Measurements from ENCODE around the gene NRAP. TPM values are rescaled to one million over a fixed set of nuclear protein-coding genes. Genes with fewer than 3 reads are reported as not detected.

Gene NRAP
- total RNA-seq, 1 donor from 2014 or later: not detected

DNA sequence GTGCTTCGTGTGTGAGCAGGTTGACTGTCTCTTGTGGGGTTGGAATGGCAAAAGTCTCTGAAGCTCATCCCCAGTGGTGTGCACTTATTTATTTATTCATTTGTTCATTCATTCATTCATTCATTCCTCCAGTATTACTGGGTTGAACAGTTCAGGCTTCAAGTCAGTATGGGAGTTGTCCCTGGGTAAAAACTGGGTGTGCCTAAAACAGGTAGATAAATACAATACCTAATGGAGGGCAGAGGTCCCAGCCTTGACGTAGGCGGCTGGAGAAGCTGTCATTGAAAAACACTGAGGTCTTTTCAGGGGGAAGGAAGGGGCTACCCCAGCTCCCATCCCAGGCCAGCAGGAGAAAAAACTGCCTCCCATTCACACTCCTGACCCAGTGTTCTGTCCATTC is 26.9 kb upstream of the NRAP start:
- H3K4me3 Mint-ChIP-seq (ENCODE audit: unreplicated experiment): no peak overlapping the region
- H3K27ac Mint-ChIP-seq (ENCODE audit: unreplicated experiment): no peak overlapping the region
- peaks cover 3% of the 10 kb centered on the region for H3K27me3 Mint-ChIP-seq (ENCODE audit: unreplicated experiment)
- no peaks in the 10 kb centered on the region for H3K4me1 Mint-ChIP-seq (ENCODE audit: unreplicated experiment)
- no peak for DNase-seq (ENCODE audit: low spot score)
- H3K9me3 Mint-ChIP-seq (ENCODE audit: unreplicated experiment): no peaks in the 10 kb centered on the region
- peaks cover 18% of the 10 kb centered on the region for H3K36me3 Mint-ChIP-seq (ENCODE audit: low read depth, unreplicated experiment)
- no peak for TF ChIP-seq CTCF (IDR thresholded peaks at IDR 0.05; ENCODE audit: unreplicated experiment)

DNA sequence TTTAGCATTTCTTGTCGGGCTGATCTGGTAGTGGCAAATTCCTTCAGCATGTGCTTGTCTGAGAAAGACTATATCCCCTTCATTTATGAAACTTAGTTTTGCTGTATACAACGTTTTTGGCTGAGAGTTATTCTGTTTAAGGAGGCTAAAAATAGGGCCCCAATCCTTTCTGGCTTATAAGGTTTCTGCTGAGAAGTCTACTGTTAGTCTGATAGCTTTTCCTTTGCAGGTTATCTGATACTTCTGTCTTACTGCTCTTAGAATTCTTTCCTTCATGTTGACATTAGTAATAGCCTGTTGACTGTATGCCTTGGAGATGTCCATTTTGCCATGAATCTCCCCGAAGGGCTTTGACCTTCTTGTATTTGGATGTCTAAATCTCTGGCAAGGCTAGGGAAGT is 25.7 kb upstream of the NRAP start:
- peaks cover 3% of the 10 kb centered on the region for H3K27me3 Mint-ChIP-seq (ENCODE audit: unreplicated experiment)
- no peak overlapping the region for H3K27ac Mint-ChIP-seq (ENCODE audit: unreplicated experiment)
- no peak for TF ChIP-seq CTCF (IDR thresholded peaks at IDR 0.05; ENCODE audit: unreplicated experiment)
- no peak for DNase-seq (ENCODE audit: low spot score)
- H3K4me1 Mint-ChIP-seq (ENCODE audit: unreplicated experiment): no peaks in the 10 kb centered on the region
- peaks cover 18% of the 10 kb centered on the region for H3K36me3 Mint-ChIP-seq (ENCODE audit: low read depth, unreplicated experiment)
- H3K9me3 Mint-ChIP-seq (ENCODE audit: unreplicated experiment): no peaks in the 10 kb centered on the region
- no peak overlapping the region for H3K4me3 Mint-ChIP-seq (ENCODE audit: unreplicated experiment)

DNA sequence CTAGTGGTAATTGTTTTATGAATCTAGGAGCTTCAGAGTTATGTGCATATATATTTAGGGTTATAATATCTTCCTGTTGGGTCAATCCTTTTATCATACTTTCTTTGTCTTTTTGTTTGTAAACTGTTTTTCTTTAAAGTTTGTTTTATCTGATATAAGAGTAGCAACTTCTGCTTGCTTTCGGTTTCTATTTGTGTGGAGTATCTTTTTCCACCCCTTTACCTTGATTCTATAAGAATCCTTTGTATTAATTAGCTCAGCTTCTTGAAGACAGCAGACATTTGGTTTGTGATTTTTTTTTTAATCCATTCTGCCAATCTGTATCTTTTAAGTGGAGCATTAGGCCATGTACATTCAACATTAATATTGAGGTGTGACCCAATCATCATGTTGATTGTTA is 25.2 kb upstream of the NRAP start:
- no peak for TF ChIP-seq CTCF (IDR thresholded peaks at IDR 0.05; ENCODE audit: unreplicated experiment)
- no peaks in the 10 kb centered on the region for H3K4me1 Mint-ChIP-seq (ENCODE audit: unreplicated experiment)
- H3K27ac Mint-ChIP-seq (ENCODE audit: unreplicated experiment): no peak overlapping the region
- H3K9me3 Mint-ChIP-seq (ENCODE audit: unreplicated experiment): no peaks in the 10 kb centered on the region
- peaks cover 3% of the 10 kb centered on the region for H3K27me3 Mint-ChIP-seq (ENCODE audit: unreplicated experiment)
- no peak for DNase-seq (ENCODE audit: low spot score)
- peaks cover 18% of the 10 kb centered on the region for H3K36me3 Mint-ChIP-seq (ENCODE audit: low read depth, unreplicated experiment)
- no peak overlapping the region for H3K4me3 Mint-ChIP-seq (ENCODE audit: unreplicated experiment)

DNA sequence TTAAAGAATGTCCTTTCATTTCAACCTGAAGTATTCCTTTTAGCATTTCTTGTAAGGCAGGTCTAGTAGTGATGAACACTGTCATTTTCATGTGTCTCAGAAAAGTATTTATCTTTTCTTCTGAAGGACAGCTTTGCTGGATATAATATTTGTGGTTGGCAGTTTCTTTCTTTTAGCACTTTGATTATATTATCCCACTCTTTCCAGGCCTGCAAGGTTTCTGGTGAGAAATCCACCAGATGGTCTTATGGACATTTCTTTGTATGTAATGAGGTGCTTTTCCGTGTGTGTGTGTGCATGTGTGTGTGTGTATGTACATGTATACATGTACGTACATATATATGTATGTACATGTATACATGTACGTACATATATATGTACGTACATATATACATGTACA is 23.2 kb upstream of the NRAP start:
- Mint-ChIP-seq H3K4me1 (ENCODE audit: unreplicated experiment) (no peaks in the 10 kb centered on the region), H3K27me3 (ENCODE audit: unreplicated experiment) (peaks cover 3% of the 10 kb centered on the region), H3K9me3 (ENCODE audit: unreplicated experiment) (no peaks in the 10 kb centered on the region), H3K4me3 (ENCODE audit: unreplicated experiment) (no peak overlapping the region), H3K27ac (ENCODE audit: unreplicated experiment) (no peak overlapping the region), H3K36me3 (ENCODE audit: low read depth, unreplicated experiment) (no peaks in the 10 kb centered on the region)
- no peak for DNase-seq (ENCODE audit: low spot score)
- no peak for TF ChIP-seq CTCF (IDR thresholded peaks at IDR 0.05; ENCODE audit: unreplicated experiment)

GRCh38 chr10:113686028-113686427 is 22.2 kb upstream of the NRAP start:
- no peak for DNase-seq (ENCODE audit: low spot score)
- no peaks in the 10 kb centered on the region for H3K9me3 Mint-ChIP-seq (ENCODE audit: unreplicated experiment)
- H3K27ac Mint-ChIP-seq (ENCODE audit: unreplicated experiment): no peak overlapping the region
- no peaks in the 10 kb centered on the region for H3K36me3 Mint-ChIP-seq (ENCODE audit: low read depth, unreplicated experiment)
- H3K27me3 Mint-ChIP-seq (ENCODE audit: unreplicated experiment): peaks cover 3% of the 10 kb centered on the region
- no peak for TF ChIP-seq CTCF (IDR thresholded peaks at IDR 0.05; ENCODE audit: unreplicated experiment)
- H3K4me3 Mint-ChIP-seq (ENCODE audit: unreplicated experiment): no peak overlapping the region
- peaks cover 3% of the 10 kb centered on the region for H3K4me1 Mint-ChIP-seq (ENCODE audit: unreplicated experiment)
